ENCODE measurements around the gene ZNF398.

DNA sequence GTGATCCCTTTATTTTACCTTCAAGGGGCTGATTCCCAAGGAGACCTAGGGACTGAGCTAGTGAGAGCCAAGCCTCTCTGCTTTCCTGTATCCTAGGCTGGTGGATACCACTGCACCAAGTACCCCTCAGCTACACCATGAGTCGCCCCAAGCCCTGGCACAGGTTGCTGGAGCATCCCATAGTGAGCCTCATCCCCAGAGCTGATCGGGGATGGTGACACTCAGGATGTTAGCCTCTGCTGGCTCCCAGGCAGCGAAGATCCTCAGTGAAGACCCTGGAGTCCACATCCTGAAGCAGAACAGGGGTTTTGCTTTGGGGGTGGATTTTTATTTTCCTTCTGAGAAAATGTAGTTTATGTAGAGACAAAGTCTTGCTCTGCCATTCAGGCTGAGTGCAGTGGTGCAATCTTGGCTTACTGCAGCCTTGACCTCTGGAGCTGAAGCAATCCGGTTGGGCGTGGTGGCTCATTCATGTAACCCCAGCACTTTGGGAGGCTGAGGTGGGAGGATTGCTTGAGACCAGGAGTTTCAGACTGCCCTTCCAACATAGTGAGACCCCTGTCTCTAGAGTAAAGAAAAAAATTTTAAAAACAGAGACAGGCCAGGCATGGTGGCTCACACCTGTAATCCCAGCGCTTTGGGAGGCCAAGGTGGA, 79.7 kb downstream of the ZNF398 start:
- TF ChIP-seq, protein P1, sequence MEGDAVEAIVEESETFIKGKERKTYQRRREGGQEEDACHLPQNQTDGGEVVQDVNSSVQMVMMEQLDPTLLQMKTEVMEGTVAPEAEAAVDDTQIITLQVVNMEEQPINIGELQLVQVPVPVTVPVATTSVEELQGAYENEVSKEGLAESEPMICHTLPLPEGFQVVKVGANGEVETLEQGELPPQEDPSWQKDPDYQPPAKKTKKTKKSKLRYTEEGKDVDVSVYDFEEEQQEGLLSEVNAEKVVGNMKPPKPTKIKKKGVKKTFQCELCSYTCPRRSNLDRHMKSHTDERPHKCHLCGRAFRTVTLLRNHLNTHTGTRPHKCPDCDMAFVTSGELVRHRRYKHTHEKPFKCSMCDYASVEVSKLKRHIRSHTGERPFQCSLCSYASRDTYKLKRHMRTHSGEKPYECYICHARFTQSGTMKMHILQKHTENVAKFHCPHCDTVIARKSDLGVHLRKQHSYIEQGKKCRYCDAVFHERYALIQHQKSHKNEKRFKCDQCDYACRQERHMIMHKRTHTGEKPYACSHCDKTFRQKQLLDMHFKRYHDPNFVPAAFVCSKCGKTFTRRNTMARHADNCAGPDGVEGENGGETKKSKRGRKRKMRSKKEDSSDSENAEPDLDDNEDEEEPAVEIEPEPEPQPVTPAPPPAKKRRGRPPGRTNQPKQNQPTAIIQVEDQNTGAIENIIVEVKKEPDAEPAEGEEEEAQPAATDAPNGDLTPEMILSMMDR (IDR thresholded peaks at IDR 0.05; ENCODE audit: poor library complexity, severe bottlenecking) = no peak
- TF ChIP-seq RAD21 (conservative IDR thresholded peaks at IDR 0.05) = no peak
- no peak for TF ChIP-seq EP300 (conservative IDR thresholded peaks at IDR 0.05; ENCODE audit: poor library complexity, severe bottlenecking)
- TF ChIP-seq POLR2AphosphoS5 (IDR thresholded peaks at IDR 0.05) = no peak
- TF ChIP-seq, protein P2, sequence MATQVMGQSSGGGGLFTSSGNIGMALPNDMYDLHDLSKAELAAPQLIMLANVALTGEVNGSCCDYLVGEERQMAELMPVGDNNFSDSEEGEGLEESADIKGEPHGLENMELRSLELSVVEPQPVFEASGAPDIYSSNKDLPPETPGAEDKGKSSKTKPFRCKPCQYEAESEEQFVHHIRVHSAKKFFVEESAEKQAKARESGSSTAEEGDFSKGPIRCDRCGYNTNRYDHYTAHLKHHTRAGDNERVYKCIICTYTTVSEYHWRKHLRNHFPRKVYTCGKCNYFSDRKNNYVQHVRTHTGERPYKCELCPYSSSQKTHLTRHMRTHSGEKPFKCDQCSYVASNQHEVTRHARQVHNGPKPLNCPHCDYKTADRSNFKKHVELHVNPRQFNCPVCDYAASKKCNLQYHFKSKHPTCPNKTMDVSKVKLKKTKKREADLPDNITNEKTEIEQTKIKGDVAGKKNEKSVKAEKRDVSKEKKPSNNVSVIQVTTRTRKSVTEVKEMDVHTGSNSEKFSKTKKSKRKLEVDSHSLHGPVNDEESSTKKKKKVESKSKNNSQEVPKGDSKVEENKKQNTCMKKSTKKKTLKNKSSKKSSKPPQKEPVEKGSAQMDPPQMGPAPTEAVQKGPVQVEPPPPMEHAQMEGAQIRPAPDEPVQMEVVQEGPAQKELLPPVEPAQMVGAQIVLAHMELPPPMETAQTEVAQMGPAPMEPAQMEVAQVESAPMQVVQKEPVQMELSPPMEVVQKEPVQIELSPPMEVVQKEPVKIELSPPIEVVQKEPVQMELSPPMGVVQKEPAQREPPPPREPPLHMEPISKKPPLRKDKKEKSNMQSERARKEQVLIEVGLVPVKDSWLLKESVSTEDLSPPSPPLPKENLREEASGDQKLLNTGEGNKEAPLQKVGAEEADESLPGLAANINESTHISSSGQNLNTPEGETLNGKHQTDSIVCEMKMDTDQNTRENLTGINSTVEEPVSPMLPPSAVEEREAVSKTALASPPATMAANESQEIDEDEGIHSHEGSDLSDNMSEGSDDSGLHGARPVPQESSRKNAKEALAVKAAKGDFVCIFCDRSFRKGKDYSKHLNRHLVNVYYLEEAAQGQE (IDR thresholded peaks at IDR 0.05; ENCODE audit: borderline replicate concordance) = no peak
